ENCODE data around the gene DCAF10.
"Not testable (repeated sequence)": the region's sequence is repeated elsewhere in the genome, so short reads cannot be mapped to it uniquely, and the experiment has no call there.

Gene DCAF10

DNA sequence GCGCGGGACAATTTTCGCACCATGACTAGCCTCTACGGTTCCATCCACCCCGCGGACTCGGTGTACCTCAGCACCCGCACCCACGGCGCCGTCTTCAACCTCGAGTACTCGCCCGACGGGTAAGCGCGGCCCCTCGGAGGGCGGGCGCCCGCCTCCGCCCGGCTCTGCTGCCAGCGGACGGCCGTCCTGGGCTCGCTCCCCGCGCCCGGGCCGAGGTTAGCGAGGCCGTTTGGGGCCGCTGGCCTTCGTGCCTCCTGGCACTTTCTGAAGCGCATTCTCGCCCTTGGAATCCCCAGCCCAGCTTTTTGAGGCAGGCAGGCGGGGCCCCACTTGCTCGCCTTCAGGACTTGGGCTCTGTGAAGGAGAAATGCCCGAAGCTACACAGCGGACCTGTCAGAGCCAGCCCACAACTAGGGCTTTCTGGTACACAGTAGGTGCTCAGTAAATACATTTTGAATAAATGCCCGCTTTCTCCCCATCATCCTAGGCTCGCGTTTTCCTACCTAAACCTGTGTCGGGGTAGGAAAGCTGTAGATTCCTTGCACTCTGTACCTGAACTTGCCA is 772 bp downstream of the DCAF10 start:
- Mint-ChIP-seq H3K27ac (peak overlapping the region; percentile 82 to 97 (median 93)), H3K4me1 (peaks cover 17% of the 10 kb centered on the region), H3K36me3 (ENCODE audit: low read depth) (peaks cover 7% of the 10 kb centered on the region), H3K27me3 (ENCODE audit: low read depth) (peaks cover 4% of the 10 kb centered on the region), H3K4me3 (peak overlapping the region; percentile 94 to 98 (median 97)), H3K9me3 (no peaks in the 10 kb centered on the region)
- TF ChIP-seq, protein P1, sequence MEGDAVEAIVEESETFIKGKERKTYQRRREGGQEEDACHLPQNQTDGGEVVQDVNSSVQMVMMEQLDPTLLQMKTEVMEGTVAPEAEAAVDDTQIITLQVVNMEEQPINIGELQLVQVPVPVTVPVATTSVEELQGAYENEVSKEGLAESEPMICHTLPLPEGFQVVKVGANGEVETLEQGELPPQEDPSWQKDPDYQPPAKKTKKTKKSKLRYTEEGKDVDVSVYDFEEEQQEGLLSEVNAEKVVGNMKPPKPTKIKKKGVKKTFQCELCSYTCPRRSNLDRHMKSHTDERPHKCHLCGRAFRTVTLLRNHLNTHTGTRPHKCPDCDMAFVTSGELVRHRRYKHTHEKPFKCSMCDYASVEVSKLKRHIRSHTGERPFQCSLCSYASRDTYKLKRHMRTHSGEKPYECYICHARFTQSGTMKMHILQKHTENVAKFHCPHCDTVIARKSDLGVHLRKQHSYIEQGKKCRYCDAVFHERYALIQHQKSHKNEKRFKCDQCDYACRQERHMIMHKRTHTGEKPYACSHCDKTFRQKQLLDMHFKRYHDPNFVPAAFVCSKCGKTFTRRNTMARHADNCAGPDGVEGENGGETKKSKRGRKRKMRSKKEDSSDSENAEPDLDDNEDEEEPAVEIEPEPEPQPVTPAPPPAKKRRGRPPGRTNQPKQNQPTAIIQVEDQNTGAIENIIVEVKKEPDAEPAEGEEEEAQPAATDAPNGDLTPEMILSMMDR (IDR thresholded peaks at IDR 0.05; ENCODE audit: unreplicated experiment in 3 of 3) = no peak

DNA sequence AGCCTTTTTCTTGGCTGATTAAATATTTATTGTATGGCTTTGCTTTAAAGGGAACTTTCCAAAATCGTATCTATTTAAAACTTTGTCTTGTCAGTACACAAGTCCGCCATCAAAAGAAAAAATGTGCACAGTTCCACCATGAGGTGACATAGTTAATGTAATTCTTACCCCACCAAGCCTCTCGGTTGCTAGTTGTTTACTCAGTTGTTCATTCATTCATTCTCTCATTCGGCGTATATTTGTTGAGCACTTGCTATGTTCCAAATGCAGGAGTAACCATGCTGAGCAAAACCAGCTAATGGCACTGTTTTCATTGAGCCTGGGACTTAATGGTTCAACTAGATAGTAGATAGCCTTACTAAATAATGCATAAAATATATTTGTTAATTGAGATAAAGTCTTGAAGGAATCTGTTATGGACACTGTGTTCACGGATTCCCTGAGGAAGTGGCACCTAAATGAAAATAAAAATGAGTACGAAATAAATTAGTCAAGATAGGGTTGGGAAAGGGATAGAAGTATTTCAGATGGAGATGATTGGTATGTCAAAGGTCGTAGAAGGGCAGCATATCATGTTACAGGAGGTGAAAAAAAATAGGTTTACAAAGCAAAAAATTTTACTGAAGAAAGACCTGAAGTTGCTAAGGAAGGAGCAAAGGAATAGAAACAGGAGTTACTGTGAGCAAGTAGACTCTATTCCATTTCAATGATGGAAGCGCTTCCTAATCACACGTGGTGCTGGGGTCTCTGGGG is 1.5 kb downstream of the DCAF10 start:
- Mint-ChIP-seq H3K27me3 (ENCODE audit: low read depth) (peaks cover 3% of the 10 kb centered on the region), H3K27ac (peak overlapping the region; percentile 82 to 97 (median 93)), H3K4me3 (peak overlapping the region; percentile 94 to 98 (median 97)), H3K4me1 (peaks cover 17% of the 10 kb centered on the region), H3K36me3 (ENCODE audit: low read depth) (peaks cover 7% of the 10 kb centered on the region), H3K9me3 (no peaks in the 10 kb centered on the region)
- TF ChIP-seq, protein P1 (IDR thresholded peaks at IDR 0.05; ENCODE audit: unreplicated experiment in 3 of 3) = no peak

DNA sequence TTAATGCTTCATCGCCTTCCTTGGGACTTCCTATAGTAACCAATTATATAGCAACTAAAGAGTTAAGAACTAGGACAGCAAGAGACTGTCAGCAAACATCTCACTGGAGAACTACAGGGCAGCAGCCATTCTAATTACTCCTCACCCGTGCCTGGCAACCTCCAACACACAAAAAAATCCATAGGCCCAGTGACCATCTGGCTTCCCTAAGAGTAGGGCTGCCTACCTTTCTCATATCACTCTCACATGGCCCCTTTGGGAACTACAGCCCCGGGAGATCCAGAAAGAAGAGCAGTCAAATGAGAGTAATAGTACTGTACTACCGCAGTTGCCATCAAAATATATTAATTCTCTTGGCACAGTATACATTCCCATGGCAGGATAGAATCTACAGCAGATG is 5.7 kb downstream of the DCAF10 start:
- H3K9me3 Mint-ChIP-seq = no peaks in the 10 kb centered on the region
- H3K27ac Mint-ChIP-seq = peak overlapping the region in 1 of 3 experiments; percentile 7
- TF ChIP-seq, protein P1 (IDR thresholded peaks at IDR 0.05; ENCODE audit: unreplicated experiment in 3 of 3) = no peak
- peaks cover 17% of the 10 kb centered on the region for H3K4me1 Mint-ChIP-seq
- peaks cover 17% of the 10 kb centered on the region for H3K36me3 Mint-ChIP-seq (ENCODE audit: low read depth)
- H3K27me3 Mint-ChIP-seq (ENCODE audit: low read depth) = peaks cover 3% of the 10 kb centered on the region
- no peak overlapping the region for H3K4me3 Mint-ChIP-seq

DNA sequence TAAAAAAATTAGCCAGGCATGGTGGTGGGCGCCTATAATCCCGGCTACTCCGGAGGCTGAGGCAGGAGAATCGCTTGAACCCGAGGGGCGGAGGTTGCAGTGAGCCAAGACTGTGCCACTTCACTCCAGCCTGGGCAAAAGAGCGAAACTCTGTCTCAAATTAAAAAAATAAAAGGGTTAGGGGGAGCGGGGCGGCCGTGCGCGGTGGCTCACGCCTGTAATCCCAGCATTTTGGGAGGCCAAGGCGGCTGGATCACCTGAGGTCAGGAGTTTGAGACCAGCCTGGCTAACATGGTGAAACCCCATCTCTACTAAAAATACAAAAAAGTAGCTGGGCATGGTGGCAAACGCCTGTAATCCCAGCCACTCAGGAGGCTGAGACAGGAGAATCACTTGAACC is 9.1 kb downstream of the DCAF10 start:
- not testable (repeated sequence) for H3K27ac Mint-ChIP-seq; H3K9me3 Mint-ChIP-seq; H3K4me3 Mint-ChIP-seq; H3K27me3 Mint-ChIP-seq (ENCODE audit: low read depth); H3K4me1 Mint-ChIP-seq
- H3K36me3 Mint-ChIP-seq (ENCODE audit: low read depth) = peaks cover 29% of the 10 kb centered on the region

DNA sequence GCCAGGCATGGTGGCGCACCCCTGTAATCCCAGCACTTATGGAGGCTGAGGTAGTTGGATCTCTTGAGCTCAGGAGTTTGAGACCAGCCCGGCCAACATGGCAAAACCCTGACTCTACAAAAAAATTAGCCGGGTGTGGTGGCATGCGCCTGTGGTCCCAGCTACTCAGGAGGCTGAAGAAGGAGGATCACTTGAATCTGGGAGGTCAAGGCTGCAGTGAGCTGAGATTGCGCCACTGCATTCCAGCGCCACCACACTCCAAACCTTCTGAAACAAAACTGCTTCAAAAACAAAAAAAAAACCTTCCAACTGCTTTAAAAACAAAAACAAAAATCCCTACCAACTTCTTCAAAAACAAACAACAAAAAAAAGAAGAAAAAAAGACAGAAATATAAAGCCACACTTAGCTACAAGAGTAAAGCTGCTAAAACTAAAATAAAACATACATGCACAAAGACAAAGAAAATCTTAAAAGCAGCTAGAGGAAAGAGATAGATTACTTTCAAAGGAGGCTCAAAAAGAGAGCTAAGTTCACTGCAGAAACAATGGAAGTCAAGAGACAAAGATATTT is 11.4 kb downstream of the DCAF10 start:
- H3K36me3 Mint-ChIP-seq (ENCODE audit: low read depth) = peaks cover 23% of the 10 kb centered on the region
- no peaks in the 10 kb centered on the region for H3K9me3 Mint-ChIP-seq
- no peak overlapping the region for H3K27ac Mint-ChIP-seq
- no peaks in the 10 kb centered on the region for H3K4me1 Mint-ChIP-seq
- TF ChIP-seq, protein P1 (IDR thresholded peaks at IDR 0.05; ENCODE audit: unreplicated experiment in 3 of 3) = no peak
- H3K4me3 Mint-ChIP-seq = no peak overlapping the region
- no peaks in the 10 kb centered on the region for H3K27me3 Mint-ChIP-seq (ENCODE audit: low read depth)

DNA sequence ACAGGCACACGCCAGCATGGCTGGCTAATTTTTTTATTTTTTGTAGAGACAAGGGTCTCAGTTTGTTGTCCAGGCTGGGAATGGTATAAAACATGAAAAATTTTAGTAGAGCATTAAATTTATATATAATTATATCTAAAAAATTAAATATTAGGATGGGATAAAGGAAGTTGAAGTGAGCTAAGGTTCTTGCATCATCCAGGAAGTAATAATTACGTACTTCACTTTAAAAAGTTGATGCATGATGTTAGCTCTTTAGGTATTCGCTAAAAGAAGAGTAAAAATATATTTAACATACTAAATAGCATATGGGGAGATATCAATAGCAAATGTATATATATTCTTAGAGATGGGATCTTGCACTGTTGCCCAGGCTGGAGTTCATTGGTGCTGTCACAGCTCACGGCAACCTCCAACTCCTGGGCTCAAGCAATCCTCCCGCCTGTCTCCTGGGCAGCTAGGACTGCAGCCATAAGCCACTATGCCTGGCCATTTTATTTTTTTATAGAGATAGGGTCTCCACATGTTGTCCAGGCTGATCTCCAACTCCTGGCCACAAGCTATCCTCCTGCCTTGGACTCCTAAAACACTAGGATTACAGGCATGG is 12.3 kb downstream of the DCAF10 start:
- no peaks in the 10 kb centered on the region for H3K9me3 Mint-ChIP-seq
- H3K27me3 Mint-ChIP-seq (ENCODE audit: low read depth) = no peaks in the 10 kb centered on the region
- H3K27ac Mint-ChIP-seq = no peak overlapping the region
- H3K4me3 Mint-ChIP-seq = no peak overlapping the region
- TF ChIP-seq, protein P1 (IDR thresholded peaks at IDR 0.05; ENCODE audit: unreplicated experiment in 3 of 3) = no peak
- no peaks in the 10 kb centered on the region for H3K4me1 Mint-ChIP-seq
- peaks cover 23% of the 10 kb centered on the region for H3K36me3 Mint-ChIP-seq (ENCODE audit: low read depth)
